ENCODE results near the gene HELZ.

- TF ChIP-seq, protein P1, sequence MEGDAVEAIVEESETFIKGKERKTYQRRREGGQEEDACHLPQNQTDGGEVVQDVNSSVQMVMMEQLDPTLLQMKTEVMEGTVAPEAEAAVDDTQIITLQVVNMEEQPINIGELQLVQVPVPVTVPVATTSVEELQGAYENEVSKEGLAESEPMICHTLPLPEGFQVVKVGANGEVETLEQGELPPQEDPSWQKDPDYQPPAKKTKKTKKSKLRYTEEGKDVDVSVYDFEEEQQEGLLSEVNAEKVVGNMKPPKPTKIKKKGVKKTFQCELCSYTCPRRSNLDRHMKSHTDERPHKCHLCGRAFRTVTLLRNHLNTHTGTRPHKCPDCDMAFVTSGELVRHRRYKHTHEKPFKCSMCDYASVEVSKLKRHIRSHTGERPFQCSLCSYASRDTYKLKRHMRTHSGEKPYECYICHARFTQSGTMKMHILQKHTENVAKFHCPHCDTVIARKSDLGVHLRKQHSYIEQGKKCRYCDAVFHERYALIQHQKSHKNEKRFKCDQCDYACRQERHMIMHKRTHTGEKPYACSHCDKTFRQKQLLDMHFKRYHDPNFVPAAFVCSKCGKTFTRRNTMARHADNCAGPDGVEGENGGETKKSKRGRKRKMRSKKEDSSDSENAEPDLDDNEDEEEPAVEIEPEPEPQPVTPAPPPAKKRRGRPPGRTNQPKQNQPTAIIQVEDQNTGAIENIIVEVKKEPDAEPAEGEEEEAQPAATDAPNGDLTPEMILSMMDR (IDR thresholded peaks at IDR 0.05 in 8 of 11, conservative IDR thresholded peaks at IDR 0.05 in 3 of 11) = no peak
- TF ChIP-seq POLR2AphosphoS5 (IDR thresholded peaks at IDR 0.05) (no peak), POLR2A (IDR thresholded peaks at IDR 0.05) (no peak)
These were observed 131.5 kb downstream of the HELZ start for GRCh38 chr17:67113486-67113885.
